Vagina (tissue), 2 donors: ENCODE data around the gene SLC25A48.

Experiments
- POLR2A ChIP-seq, 2 donors: fragments of 450-650 bp; IDR thresholded peaks; one replicate each; pipeline ENCODE4 v1.6.1; 2017; ENCODE audit warnings: antibody characterized with exemption in 2 of 2, mild to moderate bottlenecking in 2 of 2, moderate library complexity in 2 of 2
- TF ChIP-seq, protein P1 (sequence below), 3 experiments: fragments of 450-650 bp in 2 of 3; fragments of 200-600 bp in 1 of 3; sonication (generic) in 1 of 3; IDR thresholded peaks; one replicate each; pipeline ENCODE4 v1.5.1; 2017 to 2019; ENCODE audit warnings: antibody characterized with exemption in 3 of 3, mild to moderate bottlenecking in 2 of 3, moderate library complexity in 2 of 3

DNA sequence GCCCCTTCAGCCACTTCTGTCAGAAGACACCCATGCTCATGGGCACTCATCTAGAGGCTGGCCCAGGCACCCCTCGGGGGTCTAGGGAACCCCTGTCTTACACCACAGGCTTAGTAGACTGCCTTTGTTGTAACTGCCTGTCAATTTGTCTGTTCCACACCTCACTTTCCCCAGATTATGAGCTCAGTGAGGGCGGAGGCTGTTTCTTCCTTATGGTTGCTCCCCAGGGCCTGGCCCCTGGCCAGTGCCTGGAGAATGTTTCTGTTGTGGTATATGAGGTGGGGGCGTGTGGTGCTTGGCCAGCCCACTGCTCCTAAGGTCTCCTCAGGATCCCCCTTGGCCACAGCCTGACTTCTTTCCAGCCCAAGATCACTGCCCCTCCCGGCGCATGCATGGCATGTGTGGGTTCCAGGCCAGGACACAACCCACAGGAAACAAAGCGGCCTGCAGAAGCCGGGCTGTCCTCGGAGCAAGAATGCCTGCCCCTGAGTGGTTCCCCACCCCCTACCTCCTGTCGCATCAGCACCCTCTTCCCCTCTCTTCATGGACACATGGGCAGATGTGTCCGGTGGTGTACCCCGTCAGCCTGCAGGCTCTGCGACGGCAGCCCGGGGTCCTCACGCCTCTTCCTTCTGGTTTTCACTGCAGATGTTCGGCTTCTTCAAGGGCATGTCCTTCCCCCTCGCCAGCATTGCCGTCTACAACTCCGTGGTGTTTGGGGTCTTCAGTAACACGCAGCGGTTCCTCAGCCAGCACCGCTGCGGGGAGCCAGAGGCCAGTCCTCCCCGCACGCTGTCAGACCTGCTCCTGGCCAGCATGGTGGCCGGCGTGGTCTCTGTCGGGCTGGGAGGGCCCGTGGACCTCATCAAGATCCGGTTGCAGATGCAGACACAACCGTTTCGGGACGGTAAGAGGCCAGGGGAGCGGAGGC is 17.7 kb downstream of the SLC25A48 start:
- TF ChIP-seq, protein P1, sequence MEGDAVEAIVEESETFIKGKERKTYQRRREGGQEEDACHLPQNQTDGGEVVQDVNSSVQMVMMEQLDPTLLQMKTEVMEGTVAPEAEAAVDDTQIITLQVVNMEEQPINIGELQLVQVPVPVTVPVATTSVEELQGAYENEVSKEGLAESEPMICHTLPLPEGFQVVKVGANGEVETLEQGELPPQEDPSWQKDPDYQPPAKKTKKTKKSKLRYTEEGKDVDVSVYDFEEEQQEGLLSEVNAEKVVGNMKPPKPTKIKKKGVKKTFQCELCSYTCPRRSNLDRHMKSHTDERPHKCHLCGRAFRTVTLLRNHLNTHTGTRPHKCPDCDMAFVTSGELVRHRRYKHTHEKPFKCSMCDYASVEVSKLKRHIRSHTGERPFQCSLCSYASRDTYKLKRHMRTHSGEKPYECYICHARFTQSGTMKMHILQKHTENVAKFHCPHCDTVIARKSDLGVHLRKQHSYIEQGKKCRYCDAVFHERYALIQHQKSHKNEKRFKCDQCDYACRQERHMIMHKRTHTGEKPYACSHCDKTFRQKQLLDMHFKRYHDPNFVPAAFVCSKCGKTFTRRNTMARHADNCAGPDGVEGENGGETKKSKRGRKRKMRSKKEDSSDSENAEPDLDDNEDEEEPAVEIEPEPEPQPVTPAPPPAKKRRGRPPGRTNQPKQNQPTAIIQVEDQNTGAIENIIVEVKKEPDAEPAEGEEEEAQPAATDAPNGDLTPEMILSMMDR (IDR thresholded peaks at IDR 0.05): no peak
- no peak for TF ChIP-seq POLR2A (IDR thresholded peaks at IDR 0.05)
